GM19452 (cell line): Measurements from ENCODE around the gene GALNT18.
"Not testable (repeated sequence)": the region's sequence is repeated elsewhere in the genome, so short reads cannot be mapped to it uniquely, and the experiment has no call there.

Experiments
- ATAC-seq: cut with Tn5 transposase; IDR thresholded peaks from one replicate; pipeline ENCODE4 v1.9.1; 2021; ENCODE audit not compliant: unreplicated experiment

The GALNT18 gene

DNA sequence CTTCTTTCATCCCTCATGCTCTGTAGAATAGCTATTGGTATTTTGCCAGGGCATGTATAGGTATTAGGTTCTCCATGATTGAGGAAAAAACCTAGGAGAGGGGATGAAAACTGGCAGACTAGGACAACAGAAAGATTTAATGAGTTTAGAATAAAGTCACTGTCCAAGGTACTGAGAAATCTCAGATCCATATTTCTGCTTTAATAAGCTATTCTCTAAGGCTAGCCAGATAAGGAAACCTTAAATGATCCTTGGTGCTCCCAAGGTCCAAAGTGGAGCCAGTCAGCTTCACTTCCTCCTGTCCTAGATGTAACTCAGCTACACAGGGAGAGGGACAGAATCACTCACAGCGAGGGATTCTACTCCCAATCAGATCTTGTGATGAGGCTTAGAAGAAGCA lies 255.0 kb downstream of the GALNT18 start:
- no peak for ATAC-seq

DNA sequence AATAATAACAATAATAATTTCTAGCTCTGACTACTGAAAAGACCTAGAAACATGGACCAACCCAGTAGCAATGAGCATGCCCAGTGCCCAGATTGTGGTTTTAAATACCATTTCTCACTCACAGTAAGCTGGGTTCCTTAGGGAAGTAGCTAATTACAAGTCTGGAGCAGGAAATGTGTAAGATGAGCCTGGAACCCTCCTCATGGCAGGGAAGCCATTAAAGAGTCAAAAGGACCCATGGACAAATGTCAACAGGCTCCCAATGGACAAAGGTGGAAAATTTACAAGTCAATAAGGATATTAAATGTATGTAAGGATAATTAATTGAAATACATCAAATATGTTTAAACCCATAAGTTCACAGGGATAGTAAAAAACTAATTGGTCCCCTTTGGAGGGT lies 258.1 kb downstream of the GALNT18 start:
- ATAC-seq: no peak

DNA sequence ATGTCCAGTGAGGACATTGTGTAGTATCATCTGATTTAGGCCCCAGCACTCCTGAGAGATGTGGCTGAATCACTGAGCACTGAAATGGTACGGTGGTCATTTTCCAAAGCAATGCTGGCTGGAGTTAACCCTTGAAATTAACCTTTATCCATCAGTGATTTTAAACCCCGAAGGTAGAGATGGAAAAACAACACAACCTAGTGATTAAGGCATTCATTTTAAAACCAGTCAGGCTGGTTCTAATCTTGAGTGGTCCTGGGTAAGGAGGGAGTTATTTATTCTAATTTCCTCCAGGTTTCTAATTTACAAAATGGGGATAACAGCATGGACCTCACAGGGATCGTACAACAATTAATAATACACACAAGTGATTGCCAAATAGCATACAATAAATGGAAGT lies 262.2 kb downstream of the GALNT18 start:
- ATAC-seq: no peak

DNA sequence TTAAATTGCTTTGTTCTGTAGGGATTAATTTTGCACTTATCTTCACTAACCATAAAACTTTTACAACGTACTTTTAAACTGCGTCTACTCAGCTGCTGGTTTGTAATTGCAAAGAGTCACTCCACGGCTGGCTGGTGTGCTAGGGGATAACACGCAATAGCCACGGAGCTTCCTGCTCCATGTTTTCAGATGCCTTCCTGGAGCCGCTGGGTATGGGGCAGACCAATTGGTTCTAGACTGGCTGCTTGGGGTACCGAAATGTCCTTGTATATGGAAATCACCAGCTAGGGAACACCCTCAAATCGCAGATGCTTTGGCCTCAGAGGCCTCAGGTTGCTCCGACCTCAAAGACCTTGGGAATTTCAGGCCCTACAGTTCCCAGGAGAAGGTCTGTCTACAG lies 265.0 kb downstream of the GALNT18 start:
- no peak for ATAC-seq

DNA sequence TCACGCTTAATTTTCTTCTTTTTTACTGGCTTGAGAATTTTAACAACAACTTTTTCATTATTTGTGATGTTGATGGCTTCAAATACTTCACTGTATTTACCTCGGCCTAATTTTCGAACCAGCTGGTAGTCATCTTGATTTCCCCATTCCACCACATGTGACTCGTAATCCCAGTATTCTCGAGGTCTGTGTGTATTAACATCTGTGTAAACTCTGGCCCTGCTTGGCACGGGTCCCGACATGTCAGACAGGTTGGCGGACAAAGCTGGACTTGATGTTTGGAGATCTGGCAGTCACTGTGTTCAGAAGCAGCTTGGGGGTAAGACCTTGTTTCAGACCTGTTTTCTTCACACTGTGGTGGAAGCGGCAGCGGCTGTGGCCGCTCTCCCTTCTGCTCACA lies 268.9 kb downstream of the GALNT18 start, which contains the start of gene CSNK2A3:
CSNK2A3 (minus strand) TSS at position 373 of the 400 bp plus-strand sequence; CDS start at position 242, 131 bp downstream.
- not testable (repeated sequence) for ATAC-seq

DNA sequence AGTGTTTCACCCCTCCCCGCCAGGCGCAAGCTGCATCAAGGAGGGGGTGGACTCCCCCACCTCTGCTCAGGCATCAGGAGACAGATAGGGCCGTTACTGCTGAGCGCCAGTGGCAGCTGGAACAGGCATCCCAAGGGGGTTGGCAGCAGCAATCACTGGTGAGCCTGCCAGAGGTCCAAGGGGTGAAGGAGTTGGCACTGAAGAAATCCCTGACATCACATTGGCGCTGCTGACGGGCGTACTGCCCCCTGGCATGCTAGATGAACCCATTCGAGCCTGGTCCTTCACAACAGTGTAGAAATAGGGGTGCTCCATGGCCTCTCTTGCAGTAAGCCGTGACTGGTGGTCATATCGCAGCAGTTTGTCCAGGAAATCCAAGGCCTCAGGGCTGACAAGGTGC lies 270.0 kb downstream of the GALNT18 start:
- not testable (repeated sequence) for ATAC-seq

DNA sequence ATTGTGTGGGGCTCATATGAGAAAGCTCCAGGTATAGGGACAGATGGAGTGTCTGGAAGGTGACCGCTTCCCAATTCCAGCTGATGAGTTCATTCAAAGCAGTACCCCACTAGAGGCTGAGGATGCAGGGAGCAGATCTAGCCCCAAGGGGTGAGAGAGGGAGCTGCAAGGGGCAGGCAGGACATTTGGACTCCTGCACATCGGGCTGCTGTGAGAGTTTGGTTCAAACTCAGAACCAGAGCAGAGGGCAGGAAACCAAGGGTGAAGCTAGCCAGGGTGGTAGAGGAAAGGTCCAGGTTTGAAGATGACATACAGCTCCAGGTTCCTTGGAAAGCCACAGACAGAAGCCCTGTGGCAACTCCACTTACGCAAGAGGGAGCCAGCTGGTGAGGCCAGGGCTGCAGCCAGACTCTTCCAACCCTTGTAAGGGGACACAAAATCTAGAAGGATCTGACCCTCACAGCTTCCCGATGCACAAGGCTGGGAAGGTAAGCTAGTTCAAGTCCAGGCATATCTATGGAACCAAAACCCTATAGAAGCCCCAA lies 270.7 kb downstream of the GALNT18 start:
- no peak for ATAC-seq

DNA sequence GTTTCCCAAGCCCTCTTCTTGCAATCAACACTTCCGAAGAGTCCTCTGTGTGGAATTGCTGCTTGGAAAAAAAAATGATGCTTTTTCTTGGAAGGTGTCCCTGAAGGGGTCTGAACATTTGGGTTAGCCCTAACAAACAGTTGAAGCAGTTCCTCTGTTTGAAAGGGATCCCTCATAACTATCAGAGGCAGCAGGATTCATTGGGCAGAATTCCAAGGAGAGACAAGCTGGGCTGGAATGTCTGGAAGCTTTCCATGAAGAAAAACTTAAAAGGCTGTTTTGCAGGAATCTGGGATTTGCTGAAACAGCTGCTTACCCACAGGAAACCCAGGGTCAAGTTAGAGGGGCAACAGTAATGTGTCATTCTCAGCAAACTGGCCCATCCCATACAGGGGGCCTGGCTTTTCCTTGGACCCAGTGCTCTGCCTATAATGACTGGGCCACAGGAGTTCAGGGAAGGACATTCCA lies 271.9 kb downstream of the GALNT18 start:
- ATAC-seq: no peak

DNA sequence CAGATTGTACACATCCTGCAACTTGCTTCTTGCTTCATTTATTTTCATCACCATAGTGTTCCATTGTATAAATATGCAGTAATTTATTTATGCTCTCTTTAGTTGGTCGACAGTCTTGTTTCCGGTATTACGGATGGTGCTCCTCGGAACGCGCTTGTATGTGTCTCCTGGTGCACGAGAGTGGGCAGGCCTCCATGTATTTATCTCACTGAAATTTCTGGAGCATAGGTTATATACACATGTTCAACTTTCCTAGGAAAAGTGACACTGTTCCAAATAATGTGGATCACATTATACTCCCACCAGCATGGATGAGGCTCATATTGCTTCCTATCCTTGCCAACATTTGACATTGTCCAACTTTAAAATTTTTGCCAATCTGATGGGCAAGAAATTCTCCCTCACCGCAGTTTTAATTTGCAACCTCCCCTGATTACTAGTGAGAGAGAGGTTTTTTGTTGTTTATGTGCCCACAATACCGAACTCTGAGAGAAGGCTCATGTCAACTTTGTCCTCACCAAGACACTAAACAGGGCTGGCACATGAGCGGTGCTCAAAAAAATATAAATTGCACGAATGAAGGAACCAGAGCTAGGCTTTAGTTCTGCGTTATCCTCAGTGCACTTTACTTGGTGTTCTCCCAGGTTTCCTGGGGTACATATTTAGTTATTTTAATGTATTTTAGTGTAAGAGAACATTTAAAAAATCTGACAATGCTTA lies 272.5 kb downstream of the GALNT18 start:
- ATAC-seq: no peak

DNA sequence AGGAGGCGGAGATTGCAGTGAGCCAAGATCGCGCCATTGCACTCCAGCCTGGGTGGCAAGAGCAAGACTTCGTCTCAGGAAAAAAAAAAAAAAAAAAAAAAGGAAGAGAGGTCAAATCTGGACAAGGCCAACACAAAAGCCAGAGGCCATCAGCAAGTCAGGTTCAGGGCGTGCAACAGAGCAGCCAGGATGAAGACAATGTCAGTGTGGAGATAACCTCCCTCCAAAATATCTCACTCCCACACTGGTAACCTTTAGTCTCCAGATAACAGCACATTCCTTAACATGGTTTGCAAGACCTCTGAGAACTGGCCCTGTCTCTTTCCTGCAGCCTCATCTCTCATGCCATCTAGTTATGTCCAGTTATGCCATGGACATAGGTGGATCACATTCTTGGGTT lies 273.5 kb downstream of the GALNT18 start:
- ATAC-seq: no peak

DNA sequence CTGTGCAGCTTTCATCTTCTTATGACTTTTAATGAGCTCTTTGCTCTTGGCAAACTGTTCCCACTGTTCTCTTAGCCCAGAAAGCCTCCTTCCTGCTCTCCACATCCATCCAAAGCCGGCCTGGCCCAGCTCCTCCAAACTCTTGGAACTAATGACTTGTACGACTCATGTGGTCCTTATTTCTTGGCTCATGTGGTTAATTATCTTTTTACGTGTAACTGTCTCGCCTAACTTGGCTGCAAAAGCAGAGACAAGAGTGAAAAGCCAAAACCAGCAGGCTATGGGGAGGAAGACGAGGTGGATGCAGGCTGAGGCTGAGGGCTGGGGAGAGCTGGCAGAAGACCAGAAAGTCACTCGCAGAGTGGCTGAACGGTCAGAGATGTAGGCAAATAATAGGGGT lies 274.2 kb downstream of the GALNT18 start:
- ATAC-seq: no peak

DNA sequence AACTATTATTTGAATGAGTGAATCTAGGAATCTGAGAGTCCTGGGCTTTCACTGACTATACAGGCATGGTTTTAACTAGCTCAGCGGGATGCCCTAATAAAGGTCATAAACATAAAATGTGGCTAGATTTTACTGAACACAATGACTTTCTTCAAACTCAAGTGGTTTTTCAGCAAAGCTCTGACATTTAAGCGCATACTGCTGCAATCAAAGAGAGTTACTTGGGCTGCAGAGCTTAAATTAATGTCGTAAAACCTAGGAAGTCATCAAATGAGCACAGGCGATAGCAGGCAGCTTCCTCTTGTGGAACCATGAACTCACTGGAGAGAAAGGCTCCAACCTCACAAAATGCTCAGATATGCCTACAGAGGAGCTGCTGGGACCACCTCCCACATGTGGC lies 275.5 kb downstream of the GALNT18 start:
- no peak for ATAC-seq

DNA sequence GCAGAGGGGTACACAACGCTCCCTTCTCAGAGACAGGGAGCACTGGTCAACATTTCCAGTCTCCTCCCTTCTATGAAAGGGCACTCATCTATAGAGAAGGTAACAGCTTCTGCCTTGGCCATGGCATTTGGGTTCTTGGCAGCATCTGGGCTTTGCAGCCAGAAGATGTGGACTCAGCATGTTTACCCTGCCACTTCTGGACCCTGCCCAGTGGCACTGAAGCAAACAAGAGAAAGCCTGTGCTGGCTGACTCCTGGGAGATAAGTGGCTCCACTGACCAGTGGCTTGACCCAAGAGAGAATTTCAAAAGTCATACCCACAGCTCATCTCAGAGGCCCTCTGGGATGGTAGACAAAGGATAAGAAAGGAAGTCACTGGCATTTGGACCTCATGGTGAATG lies 276.7 kb downstream of the GALNT18 start:
- no peak for ATAC-seq

DNA sequence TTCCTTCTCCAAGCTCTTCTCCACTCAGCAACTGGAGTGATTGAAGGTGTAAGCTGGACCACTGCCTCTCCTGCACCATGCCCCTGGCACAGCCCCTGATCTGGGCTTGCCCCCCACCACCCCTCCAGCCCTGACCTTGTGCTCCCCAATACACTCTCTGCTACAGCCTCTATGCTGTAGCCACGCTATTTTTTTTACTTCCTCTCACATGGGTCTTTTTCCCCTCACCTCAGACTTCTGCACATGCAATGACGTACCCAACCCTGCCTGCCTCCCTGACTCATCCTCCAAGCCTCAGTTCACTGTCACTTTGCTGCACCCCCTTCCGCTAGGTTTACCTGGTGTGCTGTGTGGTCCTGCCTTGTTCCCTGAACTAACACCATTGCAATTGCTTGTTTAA lies 277.8 kb downstream of the GALNT18 start:
- no peak for ATAC-seq

DNA sequence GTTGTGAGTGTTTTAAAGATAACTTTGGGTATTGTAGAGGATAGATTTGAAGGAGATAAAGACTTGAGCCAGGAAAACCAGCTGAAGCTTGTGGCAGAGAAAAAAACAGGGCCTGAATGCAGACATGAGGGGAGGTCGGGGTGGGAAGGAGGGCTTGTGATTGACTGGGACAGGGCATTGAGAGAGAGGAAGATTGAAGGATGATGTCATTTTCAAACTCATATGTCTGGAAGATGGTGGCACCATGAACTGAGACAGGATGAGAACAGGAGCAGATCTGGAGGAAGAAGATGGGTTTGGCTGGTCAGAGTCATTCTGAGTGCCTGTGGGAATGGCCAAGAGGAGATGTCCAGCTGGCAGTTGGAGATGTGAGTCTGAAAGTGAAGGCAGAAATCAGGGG lies 283.5 kb downstream of the GALNT18 start:
- ATAC-seq: no peak

DNA sequence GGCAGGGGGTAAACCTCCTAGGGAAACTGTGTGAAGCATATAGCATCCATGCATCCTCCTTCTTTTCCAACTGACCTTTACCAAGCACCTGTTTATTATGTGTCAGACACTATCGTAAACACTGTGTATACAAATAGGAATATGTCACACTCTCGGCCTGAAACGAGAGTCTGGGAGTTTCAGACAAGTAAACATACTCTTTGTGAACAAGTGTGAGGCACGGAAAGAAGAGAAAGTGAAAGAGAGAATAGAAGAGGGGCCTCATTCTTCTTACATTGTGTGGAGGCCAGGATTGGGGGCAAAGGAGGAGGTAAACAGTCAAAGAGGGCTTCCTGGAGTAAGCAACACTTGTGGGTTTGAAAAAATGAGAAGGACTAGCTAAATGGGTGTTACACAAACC lies 285.1 kb downstream of the GALNT18 start:
- no peak for ATAC-seq

DNA sequence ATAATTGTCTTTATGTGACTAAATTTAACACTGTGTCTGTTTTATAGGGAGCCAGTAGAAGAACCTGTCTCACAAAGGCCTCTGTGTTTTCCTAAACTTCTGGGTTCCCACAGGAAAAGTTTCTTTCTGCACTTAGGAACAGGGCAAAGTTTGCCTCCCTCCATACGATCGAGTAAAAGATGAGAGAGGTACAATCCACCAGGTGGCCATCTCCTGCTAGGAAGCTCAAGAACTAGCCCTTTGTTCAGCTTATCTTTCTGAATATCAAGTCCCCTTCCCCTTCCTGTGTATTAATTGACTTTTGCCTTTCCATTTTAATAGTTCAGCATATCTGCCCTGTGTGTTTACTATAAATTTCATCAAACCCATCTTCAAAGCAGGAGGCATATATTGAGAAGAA lies 286.8 kb downstream of the GALNT18 start:
- no peak for ATAC-seq

DNA sequence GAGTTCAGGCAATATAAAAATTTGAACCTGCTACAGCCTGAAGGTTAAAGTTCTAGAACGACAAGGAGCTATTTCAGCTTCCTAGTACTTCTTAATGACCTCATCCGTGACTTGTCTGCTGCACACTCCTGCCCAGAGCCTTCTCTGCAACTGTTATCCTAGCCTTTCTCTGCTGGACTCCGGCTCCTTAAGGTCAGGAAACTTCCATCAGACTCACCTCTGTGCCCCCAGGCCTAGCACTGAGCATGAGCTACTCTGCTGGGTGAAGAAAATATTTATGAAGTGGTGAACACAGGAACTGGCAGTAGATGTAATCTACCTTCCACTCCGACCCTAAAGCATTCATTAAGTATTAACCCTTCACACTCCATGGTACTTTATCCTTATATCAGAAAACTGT lies 287.2 kb downstream of the GALNT18 start:
- ATAC-seq: no peak

DNA sequence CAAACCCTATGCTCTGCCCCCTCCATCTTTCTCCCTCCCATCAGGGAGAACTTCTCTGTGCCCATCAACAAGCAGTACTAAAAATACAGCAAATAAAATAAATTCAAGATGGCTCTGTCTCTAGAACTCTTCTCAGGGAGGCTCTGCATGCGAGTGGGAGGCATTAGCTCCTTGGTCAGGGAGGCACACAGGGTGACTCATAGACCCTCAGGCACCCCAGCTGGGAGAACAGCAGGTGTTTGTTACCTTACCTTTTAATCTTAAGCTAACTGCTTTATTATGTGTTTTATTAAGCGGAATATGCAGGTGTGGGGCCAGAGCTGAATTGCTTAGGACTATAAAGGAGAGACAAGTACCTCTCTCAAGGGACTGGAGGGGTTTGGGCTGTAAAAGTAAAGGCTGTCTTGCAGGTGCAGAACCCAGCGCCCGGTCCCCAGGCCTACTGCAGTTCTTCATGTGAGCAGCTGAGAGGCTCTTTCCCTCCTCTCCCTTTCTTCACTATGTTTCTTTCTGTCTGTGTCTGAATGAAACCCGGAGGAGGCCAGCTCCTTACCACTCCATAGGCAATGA lies 289.6 kb downstream of the GALNT18 start:
- ATAC-seq: no peak

DNA sequence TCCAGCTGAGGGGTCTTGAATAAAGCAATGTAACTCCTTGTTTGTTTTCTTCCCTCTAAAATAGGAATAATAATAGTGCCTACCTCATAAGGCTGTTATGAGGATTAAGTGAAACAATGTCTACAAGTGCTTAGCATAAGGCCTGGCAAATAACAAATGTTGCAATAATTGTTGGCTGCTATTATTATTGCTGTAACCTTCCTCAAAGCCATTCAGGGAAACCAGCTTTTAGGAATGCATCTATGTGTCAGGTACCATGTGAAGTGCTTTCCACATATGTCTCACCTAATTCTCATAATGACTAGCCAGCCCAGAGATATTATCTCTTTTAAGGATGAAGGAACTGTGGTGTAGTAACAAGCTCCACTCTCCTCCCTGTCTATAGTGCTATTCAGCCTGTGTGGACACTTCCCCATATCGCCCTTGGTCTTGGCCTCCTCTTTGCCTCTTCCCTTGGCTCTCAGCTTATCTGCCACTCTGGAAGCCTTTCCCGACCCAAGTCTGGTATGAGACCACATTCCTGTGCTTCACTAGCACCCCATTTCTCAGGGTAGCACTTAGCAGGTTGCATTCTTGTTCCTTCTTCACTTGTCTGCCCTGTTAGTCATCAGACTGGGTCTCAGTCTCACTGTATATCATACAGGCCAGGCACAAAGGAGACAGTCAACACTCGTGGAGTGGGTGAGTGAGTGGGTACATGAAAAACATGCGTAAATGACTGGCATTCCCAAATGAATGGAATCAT lies 292.6 kb downstream of the GALNT18 start:
- no peak for ATAC-seq

DNA sequence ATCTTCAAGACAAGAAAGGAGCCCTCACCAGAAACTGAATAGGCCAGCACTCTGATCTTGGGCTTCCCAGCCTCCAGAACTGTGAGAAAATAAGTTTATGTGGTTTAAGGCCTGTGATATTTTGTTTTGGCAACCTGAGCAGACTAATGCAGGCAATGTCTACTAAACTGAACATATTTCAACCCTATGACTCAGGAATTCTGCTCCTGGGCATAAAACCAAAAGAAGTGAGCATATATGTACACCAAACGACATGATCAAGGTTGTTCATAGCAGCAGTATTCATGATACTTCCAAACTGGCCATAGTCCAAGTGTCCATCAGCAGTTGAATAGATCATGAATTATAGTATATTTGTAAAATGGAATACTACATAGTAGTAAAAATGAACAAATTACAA lies 297.7 kb downstream of the GALNT18 start:
- no peak for ATAC-seq

DNA sequence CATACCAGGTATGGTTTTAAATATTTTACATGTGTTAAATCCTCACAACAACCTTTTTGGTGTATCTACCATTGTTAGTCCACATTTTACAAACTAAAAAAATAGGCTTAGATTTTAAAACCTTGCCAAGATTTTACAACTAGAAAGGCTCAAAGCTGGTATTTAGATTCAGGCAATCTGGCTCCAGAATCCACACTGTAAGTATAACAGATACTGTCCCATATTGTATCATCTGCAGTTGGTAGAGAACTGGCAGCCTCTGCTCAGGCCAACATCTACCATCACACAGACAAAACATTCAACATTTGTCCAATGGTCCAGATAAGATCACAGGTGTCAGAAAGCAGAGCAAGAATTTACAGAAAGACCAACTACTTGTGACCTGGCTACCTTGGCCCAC lies 299.7 kb downstream of the GALNT18 start:
- no peak for ATAC-seq
